IPS DF 19.7 (cell line): Measurements from ENCODE around the gene NCAPD2.

Source experiments
- DNase-seq: peaks from one replicate; pipeline ENCODE4 v3.0.0-alpha.2; 2013; ENCODE audit warnings: low read depth, low spot score

NCAPD2 gene

DNA sequence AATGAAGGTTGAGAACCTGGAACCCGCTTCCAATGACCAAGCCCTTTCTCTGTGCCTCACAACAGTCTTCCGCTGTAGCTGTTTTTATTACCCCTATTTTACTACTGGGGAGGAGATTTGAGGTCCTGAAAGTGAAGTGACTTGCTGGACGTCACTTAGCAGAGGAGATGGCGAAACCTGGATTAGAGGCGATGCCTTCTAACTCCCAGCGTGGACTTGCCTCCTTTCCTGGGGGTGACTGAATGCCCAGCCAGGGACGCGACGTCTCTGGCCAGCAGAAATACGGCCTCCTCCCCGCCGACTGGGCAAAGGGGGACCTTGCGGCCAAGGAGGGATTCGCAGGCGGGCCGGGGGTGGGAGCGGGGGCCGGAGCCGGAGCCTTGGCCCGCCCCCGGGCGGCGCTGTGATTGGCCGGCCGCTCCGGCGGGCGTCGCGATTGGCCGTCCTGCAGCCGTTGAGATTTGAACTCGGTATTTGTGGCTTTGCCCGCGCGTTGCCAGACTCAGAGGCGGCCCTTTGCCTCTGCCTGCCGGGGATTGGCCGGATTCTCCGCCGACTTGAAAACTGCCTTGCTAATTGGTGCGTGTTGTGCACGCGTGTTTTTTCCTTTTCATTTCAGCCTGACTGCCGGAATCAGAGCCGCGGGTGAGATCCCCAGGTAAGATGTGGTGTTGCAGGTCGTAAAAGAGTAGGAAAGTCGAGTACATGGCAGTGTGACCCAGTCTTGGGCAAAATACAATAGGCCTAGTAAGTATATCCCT lies at the start of gene NCAPD2:
TSS of gene NCAPD2 (plus strand) at position 606 of the 761 bp plus-strand sequence. CDS start 997 bp downstream, outside the sequence.
- DNase-seq: peak; percentile 80

- DNase-seq: no peak
Measured at GRCh38 chr12:6444704-6445688, 48.9 kb upstream of the NCAPD2 start, which contains the start of gene CD27. Gene CD27, plus strand, starts transcription at chr12:6444955. Its CDS starts 141 bp downstream, at chr12:6445096.

DNA sequence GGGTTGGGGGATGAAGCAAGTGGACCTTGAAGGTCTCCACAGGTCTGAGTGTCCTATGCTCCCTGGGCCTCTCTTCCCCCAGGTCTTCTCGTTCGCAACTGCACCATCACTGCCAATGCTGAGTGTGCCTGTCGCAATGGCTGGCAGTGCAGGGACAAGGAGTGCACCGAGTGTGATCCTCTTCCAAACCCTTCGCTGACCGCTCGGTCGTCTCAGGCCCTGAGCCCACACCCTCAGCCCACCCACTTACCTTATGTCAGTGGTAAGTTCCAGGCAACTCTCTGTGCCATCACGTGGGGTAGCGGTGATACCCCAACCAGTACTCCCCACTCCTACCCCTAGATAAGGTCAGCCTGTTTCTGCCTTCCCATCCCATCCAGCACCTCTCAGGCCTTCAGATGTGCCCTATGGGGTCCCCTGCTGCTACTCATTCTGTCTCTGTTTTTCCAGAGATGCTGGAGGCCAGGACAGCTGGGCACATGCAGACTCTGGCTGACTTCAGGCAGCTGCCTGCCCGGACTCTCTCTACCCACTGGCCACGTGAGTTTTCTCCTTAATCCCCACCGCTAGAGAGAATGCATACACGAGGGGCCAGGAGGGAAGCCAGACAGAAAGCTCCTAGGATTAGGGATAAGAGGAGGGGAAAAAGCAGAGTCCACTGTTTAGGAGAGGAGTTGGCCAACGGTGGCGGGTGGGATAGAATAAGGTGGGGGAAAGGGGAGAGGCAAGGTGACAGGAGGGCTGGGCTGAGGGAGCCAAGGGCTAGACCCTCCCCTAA lies 43.6 kb upstream of the NCAPD2 start:
- DNase-seq: no peak

GRCh38 chr12:6450869-6451347 lies 43.0 kb upstream of the NCAPD2 start:
- no peak for DNase-seq

GRCh38 chr12:6451348-6452244 lies 42.3 kb upstream of the NCAPD2 start, which contains the start of gene TAPBPL:
Gene TAPBPL, plus strand, starts transcription at chr12:6452042. Its CDS starts 207 bp downstream, at chr12:6452249.
- no peak for DNase-seq

GRCh38 chr12:6452245-6452943 lies 41.5 kb upstream of the NCAPD2 start:
- no peak for DNase-seq

- DNase-seq: no peak
Measured at GRCh38 chr12:6452944-6453630, 40.8 kb upstream of the NCAPD2 start.

DNA sequence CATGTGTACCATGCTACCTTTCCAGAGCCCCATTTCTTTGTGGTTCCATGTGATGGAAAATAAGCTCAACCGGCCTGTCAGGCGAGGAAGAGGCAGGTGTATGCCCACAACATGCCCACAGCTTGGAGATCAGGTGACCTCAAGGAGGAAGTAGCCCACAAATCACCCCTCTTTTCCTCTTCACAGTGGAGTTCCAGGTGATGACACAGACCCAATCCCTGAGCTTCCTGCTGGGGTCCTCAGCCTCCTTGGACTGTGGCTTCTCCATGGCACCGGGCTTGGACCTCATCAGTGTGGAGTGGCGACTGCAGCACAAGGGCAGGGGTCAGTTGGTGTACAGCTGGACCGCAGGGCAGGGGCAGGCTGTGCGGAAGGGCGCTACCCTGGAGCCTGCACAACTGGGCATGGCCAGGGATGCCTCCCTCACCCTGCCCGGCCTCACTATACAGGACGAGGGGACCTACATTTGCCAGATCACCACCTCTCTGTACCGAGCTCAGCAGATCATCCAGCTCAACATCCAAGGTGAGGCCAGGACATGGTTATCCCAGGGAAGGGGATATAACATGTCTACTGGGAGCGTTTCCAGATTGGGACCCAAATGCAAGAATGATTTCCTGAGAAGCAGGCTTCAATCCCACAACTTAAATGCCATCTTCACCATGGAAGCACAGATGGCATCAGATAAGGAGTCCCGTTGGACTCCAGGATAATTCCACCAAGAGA lies 36.5 kb upstream of the NCAPD2 start:
- no peak for DNase-seq

GRCh38 chr12:6458281-6459003 lies 35.5 kb upstream of the NCAPD2 start:
- no peak for DNase-seq

GRCh38 chr12:6459004-6459337 lies 34.9 kb upstream of the NCAPD2 start:
- no peak for DNase-seq

- no peak for DNase-seq
Measured at GRCh38 chr12:6460751-6461371, 33.0 kb upstream of the NCAPD2 start.

- no peak for DNase-seq
Measured at GRCh38 chr12:6461401-6462233, 32.3 kb upstream of the NCAPD2 start.

DNA sequence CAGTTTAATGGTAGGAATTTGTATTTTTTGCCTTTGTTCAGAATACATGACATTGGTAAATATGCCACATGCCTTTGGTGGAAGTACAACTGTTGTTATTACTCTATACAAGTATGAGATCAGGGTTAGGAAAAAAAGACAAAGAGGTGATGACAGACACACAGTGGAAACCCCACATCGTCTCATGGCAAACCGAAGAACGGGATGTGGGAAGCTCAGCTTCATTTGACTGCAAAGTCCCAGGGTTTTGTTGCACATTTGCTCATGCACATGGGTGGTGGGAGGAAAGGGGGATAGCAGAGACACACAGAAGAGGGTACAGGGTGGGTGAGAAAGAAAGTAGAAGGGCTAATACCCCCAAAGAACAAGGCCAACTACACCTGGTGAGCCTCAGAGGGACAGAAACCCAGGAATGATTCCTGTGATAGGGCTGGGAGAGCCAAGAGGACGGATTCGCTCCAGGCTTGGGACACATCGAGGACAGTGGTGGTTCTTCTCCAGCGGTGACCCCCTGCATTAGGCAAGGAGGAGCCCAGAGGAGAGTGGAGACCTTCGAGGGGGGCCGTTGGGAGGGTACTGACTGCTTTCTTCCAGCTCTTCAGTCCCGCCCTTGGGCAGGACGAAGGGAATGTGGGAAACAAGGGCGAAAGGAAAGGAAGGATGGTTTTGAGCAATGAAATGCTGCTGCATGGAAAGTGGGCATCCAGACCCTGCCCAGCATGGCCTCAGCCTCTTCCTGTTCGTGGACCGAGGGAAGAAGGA lies 31.5 kb upstream of the NCAPD2 start:
- DNase-seq: no peak

- no peak for DNase-seq
Measured at GRCh38 chr12:6463216-6463615, 30.7 kb upstream of the NCAPD2 start.

DNA sequence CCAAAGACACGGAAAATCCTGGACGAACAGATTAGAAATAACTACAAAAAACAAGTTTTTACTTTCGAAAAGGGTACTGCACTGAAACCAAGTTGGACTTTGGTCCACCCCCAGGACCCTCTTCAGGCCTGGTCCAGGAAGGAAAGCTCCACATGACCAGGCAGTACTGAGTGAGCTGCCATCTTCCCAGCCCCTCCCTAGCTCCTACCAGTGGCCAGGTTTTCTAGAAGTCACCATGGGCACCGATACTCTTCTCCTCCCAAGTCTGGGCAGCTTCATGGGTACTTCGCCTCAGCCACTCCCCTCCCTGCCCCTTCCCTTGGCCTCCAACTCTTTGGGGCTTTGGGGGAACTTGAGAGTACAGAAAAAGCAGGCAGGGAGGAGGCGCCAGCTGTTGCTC lies 30.0 kb upstream of the NCAPD2 start:
- no peak for DNase-seq

GRCh38 chr12:6464531-6464930 lies 29.4 kb upstream of the NCAPD2 start:
- no peak for DNase-seq
